Nephron progenitor cell (in vitro differentiated cells): ENCODE data around the gene MAP6.

Source experiments
- DNase-seq: peaks from one replicate; pipeline ENCODE4 v3.0.0; 2021
- H3K27ac Mint-ChIP-seq: 2 replicates; pipeline ENCODE4 v1.8.0; 2021; ENCODE audit warnings: mild to moderate bottlenecking, moderate library complexity, mixed read lengths
- H3K27me3 Mint-ChIP-seq: 2 replicates; pipeline ENCODE4 v1.8.0; 2021; ENCODE audit warnings: mild to moderate bottlenecking, low read depth, mixed read lengths; ENCODE audit not compliant: poor library complexity
- H3K36me3 Mint-ChIP-seq: 2 replicates; pipeline ENCODE4 v1.8.0; 2021; ENCODE audit warnings: low read depth, mixed read lengths
- H3K4me1 Mint-ChIP-seq: 2 replicates; pipeline ENCODE4 v1.8.0; 2021; ENCODE audit warnings: mixed read lengths
- H3K4me3 Mint-ChIP-seq: 2 replicates; pipeline ENCODE4 v1.8.0; 2021; ENCODE audit warnings: mild to moderate bottlenecking, moderate library complexity, mixed read lengths
- H3K9me3 Mint-ChIP-seq: 2 replicates; pipeline ENCODE4 v1.8.0; 2021; ENCODE audit warnings: mild to moderate bottlenecking, moderate library complexity, mixed read lengths
- TF ChIP-seq, protein P1 (sequence below): fragments of 200-600 bp; sonication (generic); IDR thresholded peaks from 2 replicates; pipeline ENCODE4 v1.5.0; 2021; ENCODE audit warnings: antibody characterized with exemption

MAP6 gene

DNA sequence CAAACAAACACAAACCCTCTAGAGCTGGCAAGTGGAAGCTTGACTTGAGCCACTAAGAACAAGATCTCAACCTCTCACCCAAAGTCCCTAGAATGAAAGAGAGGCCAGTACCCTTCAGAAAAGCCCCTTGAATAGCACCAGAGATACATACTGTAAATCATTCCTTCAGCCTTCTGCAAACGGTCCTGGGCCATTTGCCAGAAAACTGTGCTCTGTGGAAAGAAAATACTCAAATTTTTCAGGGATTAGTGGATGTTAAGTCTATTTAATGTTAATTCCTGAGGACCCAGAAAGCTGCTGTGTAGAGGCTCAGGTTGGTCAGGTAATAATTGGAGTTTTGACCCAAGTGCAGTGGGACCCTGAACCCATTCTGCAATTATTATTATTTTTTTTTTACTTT lies 89.9 kb downstream of the MAP6 start:
- TF ChIP-seq, protein P1, sequence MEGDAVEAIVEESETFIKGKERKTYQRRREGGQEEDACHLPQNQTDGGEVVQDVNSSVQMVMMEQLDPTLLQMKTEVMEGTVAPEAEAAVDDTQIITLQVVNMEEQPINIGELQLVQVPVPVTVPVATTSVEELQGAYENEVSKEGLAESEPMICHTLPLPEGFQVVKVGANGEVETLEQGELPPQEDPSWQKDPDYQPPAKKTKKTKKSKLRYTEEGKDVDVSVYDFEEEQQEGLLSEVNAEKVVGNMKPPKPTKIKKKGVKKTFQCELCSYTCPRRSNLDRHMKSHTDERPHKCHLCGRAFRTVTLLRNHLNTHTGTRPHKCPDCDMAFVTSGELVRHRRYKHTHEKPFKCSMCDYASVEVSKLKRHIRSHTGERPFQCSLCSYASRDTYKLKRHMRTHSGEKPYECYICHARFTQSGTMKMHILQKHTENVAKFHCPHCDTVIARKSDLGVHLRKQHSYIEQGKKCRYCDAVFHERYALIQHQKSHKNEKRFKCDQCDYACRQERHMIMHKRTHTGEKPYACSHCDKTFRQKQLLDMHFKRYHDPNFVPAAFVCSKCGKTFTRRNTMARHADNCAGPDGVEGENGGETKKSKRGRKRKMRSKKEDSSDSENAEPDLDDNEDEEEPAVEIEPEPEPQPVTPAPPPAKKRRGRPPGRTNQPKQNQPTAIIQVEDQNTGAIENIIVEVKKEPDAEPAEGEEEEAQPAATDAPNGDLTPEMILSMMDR: no peak
- Mint-ChIP-seq H3K4me1 (peaks cover 42% of the 10 kb centered on the region), H3K9me3 (no peaks in the 10 kb centered on the region), H3K27ac (no peak overlapping the region), H3K27me3 (peaks cover 17% of the 10 kb centered on the region), H3K4me3 (no peak overlapping the region), H3K36me3 (peaks cover 4% of the 10 kb centered on the region)
- no peak for DNase-seq

DNA sequence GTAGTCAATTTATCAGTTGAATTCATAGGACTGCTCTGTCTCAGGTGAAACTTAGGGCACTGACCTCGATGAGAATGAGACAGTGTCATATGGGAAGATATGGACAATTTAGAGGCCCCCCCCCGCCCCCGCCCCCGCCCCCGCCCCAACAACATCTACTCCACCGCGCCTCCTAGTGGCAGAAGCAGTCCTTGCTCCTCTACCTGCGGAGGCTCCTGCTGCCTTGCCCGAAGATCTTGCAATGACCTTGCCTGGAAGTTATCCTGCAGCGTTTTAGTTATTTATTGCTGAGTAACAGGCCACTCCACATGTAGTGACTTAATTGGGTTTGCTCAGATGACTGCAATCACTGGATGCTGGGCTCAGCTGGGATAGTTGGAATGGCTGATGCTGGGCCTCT lies 91.6 kb downstream of the MAP6 start:
- TF ChIP-seq, protein P1: peak; percentile 49
- Mint-ChIP-seq H3K27me3 (peaks cover 17% of the 10 kb centered on the region), H3K4me1 (peaks cover 32% of the 10 kb centered on the region), H3K36me3 (peaks cover 20% of the 10 kb centered on the region), H3K27ac (no peak overlapping the region), H3K4me3 (no peak overlapping the region), H3K9me3 (no peaks in the 10 kb centered on the region)
- peak; percentile 71 for DNase-seq

DNA sequence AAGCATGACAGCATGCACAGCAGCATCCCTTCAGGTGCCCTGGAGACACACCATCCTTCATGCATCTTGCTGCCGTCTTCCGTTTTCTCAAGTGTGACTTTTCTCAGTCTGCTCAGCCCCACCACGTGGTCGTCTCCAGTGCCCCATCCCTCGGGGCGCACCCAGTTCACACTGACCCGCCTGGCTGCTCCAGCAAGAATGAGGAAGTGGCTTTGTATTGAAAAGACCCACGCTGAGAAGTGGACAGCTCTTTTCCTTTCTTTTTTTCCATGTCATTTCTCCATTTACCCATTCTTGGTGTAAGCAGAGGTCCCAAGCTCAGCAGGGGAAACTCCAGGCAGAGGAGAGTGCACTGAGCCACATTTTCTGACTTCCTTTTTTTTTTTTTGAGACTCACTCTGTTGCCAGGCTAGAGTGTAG lies 92.3 kb downstream of the MAP6 start:
- Mint-ChIP-seq H3K4me1 (peaks cover 25% of the 10 kb centered on the region), H3K27me3 (peaks cover 14% of the 10 kb centered on the region), H3K36me3 (peaks cover 27% of the 10 kb centered on the region), H3K4me3 (no peak overlapping the region), H3K27ac (no peak overlapping the region), H3K9me3 (no peaks in the 10 kb centered on the region)
- DNase-seq: no peak
- TF ChIP-seq, protein P1: no peak

DNA sequence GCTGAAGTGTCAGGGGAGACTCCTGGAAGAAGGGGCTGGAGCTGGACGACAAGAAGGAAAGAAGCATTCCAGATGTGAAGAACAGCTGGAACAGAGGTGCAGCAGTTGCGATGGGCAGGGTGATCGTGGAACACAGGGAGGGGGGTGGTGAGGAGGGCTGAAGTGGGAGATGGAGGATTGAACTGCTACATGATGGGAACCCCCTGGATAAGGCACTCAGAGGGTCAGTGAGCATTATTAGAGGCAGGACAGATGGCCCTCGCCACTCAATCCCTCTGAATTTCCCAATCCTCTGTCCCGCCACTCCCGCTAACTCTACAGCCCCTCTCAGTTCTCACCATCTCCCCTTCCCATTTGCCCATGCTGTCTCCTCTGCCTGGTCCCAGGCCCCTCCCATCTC lies 92.8 kb downstream of the MAP6 start:
- TF ChIP-seq, protein P1: no peak
- H3K9me3 Mint-ChIP-seq: no peaks in the 10 kb centered on the region
- H3K4me1 Mint-ChIP-seq: peaks cover 23% of the 10 kb centered on the region
- H3K27me3 Mint-ChIP-seq: peaks cover 14% of the 10 kb centered on the region
- H3K4me3 Mint-ChIP-seq: no peak overlapping the region
- H3K27ac Mint-ChIP-seq: no peak overlapping the region
- H3K36me3 Mint-ChIP-seq: peaks cover 32% of the 10 kb centered on the region
- DNase-seq: no peak

DNA sequence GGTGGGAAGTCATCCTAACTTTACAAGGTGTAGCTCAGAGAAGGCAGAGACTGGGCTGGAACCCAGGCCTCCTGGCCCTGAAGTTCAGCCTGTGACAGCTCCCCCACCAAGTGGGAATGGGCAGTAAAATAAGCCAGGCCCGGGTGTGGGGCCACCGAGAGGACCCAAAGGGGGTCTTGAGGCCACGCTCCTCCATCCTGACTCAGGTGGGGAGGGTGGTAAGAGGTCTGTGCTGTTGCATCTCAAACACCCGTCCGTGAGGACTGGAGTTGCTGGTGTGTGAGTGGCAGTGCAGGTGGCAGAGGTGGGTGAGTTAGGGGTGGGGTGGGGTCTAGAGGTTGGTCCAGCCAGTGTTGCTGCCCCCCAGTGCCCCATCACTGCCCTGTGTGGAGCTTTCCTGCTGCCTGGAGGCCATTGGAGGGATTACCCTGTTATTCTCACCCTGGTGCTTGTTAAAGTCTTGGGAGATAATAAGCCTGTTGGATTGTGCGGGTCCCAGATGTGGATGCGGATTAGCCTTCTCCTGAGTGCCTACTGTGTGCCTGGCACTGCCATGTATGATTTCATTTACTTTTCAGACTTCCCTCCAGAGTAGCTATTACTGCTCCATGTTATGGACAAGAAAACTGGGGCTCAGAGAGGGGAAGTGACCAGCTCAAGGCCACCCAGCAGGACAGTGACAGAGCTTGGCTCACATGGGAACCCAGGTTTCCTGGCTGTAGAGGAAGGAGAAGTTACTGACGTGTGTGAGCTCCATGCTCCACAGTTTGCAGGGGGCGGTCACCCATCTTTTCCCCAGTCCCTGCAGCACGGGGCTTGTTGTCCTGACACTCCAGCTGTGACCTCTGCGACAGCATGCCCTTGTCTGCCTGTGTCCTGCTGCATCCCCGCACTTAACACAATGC lies 93.9 kb downstream of the MAP6 start:
- Mint-ChIP-seq H3K4me3 (no peak overlapping the region), H3K27ac (peak overlapping the region; percentile 10), H3K27me3 (peaks cover 16% of the 10 kb centered on the region), H3K4me1 (peaks cover 23% of the 10 kb centered on the region), H3K36me3 (peaks cover 39% of the 10 kb centered on the region), H3K9me3 (no peaks in the 10 kb centered on the region)
- TF ChIP-seq, protein P1: no peak
- DNase-seq: no peak

DNA sequence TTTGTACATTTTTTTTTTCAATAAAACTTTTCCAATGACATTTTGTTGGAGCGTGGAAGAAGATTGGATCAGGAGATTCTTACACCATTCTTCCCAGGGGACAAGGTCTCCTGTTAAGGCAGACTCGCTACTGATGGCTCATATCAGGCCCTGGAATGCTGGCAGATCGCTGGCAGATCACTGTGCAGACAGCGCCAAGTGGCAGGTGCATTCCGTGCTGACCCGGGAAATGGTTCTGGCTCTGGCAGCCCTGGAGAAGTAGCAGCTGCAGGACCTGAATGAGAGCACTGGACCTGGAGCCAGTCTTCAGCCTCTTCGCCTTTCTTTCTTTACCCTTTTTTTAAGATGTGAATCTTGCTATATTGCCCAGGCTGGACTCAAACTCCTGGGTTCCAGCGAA lies 96.1 kb downstream of the MAP6 start:
- H3K27ac Mint-ChIP-seq: peak overlapping the region; percentile 31
- H3K36me3 Mint-ChIP-seq: peaks cover 54% of the 10 kb centered on the region
- no peak for DNase-seq
- peaks cover 16% of the 10 kb centered on the region for H3K4me1 Mint-ChIP-seq
- H3K9me3 Mint-ChIP-seq: no peaks in the 10 kb centered on the region
- H3K4me3 Mint-ChIP-seq: no peak overlapping the region
- TF ChIP-seq, protein P1: no peak
- H3K27me3 Mint-ChIP-seq: peaks cover 12% of the 10 kb centered on the region
